Subcutaneous preadipocyte (primary cell): Measurements from ENCODE around the gene AP1M2. TPM values are rescaled to one million over a fixed set of nuclear protein-coding genes. Genes with fewer than 3 reads are reported as not detected.

Experiments used
- small RNA-seq: library from RNA; depleted of rRNA; stranded (forward); fragments of <200 nt; gene quantifications from one replicate; pipeline ENCODE3, GENCODE V24; 2012
- total RNA-seq: library from RNA; depleted of rRNA; stranded (reverse); fragments of >200 nt; gene quantifications from 2 replicates; pipeline ENCODE4 v1.2.3, GENCODE V29; 2012

AP1M2 gene
- total RNA-seq: not detected in 2 replicates

GRCh38 chr19:10587022-10587838, at the start of gene AP1M2:
Gene AP1M2, minus strand, starts transcription at chr19:10587312. Its CDS starts 81 bp downstream, at chr19:10587231.

GRCh38 chr19:10625003-10625761, 38.1 kb upstream of the AP1M2 start, which contains the start of gene SLC44A2:
Gene SLC44A2, plus strand, starts transcription at chr19:10625553. Its CDS starts 81 bp downstream, at chr19:10625634.

DNA sequence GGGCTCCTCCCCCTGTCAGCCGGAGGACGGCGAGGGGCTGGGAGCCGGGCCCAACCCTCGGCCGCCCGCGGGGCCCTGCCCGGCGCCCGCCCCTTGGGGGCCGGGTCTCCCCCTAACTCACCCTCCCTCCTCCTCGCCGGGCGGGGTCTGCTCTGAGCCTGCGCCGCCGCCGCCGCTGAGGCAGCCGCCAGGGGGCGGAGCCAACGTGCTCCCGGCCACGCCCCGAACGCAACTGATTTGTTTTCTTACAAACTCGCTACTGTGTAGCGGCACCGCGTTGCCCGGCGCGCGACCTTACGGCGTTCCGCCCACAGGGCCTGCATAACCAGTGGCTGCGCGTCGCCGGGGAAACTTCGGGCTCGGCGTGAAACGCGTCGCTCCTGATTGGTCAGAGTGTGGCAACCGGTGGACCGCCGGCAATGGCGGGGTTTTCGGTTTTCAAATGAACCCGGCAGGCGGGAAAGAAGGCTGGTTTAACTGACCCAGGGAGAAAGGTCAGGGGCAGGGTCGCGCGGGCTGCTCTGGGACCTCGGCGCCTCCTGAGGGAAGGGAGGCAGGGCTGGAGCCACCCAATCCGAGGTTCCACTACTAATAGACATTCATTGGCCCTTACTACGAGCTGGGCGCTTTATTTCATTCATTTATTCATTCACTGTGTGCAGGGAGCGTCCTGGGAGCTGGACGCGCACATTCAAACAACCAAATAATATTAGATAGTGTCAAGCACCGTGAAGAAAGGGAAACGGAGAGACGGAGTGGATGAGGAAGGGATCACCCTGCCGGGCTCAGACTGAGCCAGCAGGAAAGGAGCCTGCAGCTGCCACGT, 18.1 kb downstream of the AP1M2 start, which contains the start of gene CDKN2D:
CDKN2D (minus strand) TSS at position 154 of the 826 bp plus-strand sequence. CDS start 326 bp downstream, outside the sequence.

GRCh38 chr19:10565567-10566407, 21.3 kb downstream of the AP1M2 start, which contains the start of gene KRI1:
Gene KRI1, minus strand, starts transcription at chr19:10566010. Its CDS starts 11 bp downstream, at chr19:10565999.

GRCh38 chr19:10543420-10544241, 43.5 kb downstream of the AP1M2 start, which contains the start of gene ATG4D:
Gene ATG4D, plus strand, starts transcription at chr19:10543904. Its CDS starts 187 bp downstream, at chr19:10544091.

Small RNAs within 50 kb of the gene (small RNA-seq; reads per million reads assigned to genes)
- gene MIR1238 (not detected), gene RNU7-140P (not detected)

Other genes with a start within 250 kb of the AP1M2 start
- 8.4 and 11.4 TPM in 2 replicates for gene ICAM3, start 247.7 kb downstream of the AP1M2 start, total RNA-seq
- 63.9 and 75.5 TPM in 2 replicates for gene TYK2, start 206.7 kb downstream of the AP1M2 start, total RNA-seq
- gene CDC37, start 183.8 kb downstream of the AP1M2 start, total RNA-seq: 153 and 160 TPM in 2 replicates
- 5.1 and 6.1 TPM in 2 replicates for gene PDE4A, start 166.8 kb downstream of the AP1M2 start, total RNA-seq
- gene KEAP1, start 84.0 kb downstream of the AP1M2 start, total RNA-seq: 65.4 and 67.6 TPM in 2 replicates
- gene S1PR5, start 69.9 kb downstream of the AP1M2 start, total RNA-seq: 0.20 and 0.37 TPM in 2 replicates
- 13.3 and 14.3 TPM in 2 replicates for gene ATG4D, start 43.4 kb downstream of the AP1M2 start, total RNA-seq
- gene KRI1, start 21.3 kb downstream of the AP1M2 start, total RNA-seq: 8.8 and 10.8 TPM in 2 replicates
- gene CDKN2D, start 18.3 kb downstream of the AP1M2 start, total RNA-seq: 4.8 and 5.9 TPM in 2 replicates
- gene SLC44A2, start 38.2 kb upstream of the AP1M2 start, total RNA-seq: 10.4 and 13.6 TPM in 2 replicates
- gene ILF3, start 67.0 kb upstream of the AP1M2 start, total RNA-seq: 133 and 210 TPM in 2 replicates
- 45.0 and 50.0 TPM in 2 replicates for gene QTRT1, start 114.1 kb upstream of the AP1M2 start, total RNA-seq
- gene DNM2, start 130.8 kb upstream of the AP1M2 start, total RNA-seq: 110 and 121 TPM in 2 replicates
- 28.5 and 29.0 TPM in 2 replicates for gene TMED1, start 248.9 kb upstream of the AP1M2 start, total RNA-seq